Measurements from ENCODE around the gene AKAP13.

DNA sequence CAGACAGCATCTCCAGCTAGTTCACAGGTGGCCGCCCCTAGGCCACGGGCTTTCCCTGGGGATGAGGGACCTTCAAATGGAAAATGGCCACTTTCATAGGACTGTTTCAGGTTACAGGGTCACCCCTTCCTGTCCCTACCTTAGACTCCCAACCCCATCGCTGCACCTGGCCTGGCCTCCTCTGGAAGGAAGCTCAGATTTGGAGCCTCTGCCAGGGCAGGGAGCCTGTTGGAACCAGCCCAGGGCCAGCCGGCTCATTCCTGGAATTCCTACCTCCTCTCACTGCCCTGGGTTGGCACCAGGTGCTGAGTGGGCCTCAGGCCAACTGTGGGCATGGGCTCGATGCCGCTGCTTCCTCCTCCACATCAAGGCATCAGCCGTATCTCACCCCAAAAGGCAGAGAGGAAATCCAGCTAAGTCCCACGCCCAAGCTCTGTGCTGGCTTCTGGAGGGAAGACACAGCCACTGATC is 372.1 kb downstream of the AKAP13 start:
- no peak for TF ChIP-seq GATA2 (IDR thresholded peaks at IDR 0.05; ENCODE audit: low read depth, low read length)
- TF ChIP-seq GATA3 (IDR thresholded peaks at IDR 0.05; ENCODE audit: low read depth, low read length) = no peak
